Measurements from ENCODE around the gene NEK6.

NEK6 gene

DNA sequence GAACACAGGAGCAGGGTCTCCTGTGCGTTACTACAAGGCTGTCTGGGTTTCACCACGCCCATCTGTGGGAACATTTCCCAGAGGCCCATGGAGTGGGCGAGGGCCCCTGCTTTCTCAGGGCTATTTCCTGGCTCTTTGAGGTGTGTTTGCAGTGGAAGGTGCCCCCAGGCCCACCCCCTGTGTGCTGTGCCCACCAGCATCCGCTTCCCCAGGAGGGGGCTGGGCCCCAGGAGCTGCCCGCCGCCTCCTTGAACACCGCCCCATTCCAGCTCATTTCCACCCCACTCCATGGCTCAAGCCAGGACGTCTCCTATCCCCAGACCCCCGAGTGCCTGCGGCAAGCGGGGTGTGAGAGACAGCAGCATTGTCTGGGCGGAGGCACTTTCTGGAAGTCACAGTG is 70.5 kb downstream of the NEK6 start:
- no peak for DNase-seq

DNA sequence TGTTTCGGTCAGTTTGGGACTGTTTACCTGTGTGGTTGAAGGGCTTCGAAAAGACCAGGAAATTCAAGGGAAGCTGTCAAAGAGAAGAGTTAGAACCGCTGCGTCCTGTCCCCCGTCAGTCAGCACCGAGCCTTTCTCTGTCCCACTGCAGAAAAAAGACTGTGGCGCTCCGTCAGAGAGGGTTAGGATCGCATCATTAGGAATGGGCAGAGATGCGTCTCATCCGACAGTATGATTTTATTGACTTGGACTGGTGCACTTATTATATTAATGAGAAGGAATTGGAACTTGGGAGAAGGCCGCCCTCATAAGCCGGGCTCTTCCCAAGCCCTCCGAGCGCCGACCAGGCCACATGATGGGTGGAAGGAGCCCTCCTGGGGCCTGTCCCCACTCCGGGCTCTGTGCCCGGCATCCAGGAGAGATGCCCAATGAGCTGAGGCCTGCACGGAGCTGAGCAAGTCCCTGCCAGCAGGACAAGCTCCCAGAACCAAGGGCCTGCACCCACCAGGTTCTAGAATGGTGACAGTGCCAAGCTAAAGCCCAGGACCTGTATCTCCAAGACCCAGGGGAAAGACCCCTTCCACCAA is 71.5 kb downstream of the NEK6 start:
- no peak for DNase-seq

DNA sequence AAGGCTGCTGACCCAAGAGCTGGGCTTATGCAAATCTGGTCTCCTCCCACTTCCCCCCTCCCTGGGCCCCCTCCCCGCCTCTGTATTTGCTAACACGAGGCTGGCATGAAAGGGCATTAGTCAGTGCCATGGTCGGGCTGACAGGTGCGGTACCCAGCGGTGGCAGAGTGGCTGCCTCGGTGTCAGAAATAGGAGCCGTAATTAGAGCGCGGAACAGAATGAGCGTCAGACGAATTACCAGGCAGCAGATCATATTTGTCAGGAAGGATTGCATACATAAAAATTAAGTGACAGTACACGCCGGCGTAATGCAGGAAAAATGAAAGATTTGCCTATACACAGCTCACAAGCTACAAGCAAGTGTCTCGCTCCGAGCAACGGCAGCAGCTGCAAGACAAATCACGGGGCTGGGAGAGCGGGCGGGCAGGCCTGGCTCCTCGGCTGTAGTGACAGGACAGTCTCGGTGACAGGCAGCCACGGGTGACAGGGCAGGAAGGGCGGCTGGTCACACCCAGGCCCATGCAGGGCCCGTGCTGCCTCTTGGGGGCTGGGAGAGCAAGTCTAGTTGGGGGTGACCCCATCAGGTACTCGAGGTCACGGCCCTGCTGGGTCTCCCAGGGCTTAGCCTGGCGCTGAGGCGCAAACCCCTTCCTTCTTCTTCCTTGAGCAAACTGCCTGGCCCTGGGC is 72.4 kb downstream of the NEK6 start:
- DNase-seq, result no peak

DNA sequence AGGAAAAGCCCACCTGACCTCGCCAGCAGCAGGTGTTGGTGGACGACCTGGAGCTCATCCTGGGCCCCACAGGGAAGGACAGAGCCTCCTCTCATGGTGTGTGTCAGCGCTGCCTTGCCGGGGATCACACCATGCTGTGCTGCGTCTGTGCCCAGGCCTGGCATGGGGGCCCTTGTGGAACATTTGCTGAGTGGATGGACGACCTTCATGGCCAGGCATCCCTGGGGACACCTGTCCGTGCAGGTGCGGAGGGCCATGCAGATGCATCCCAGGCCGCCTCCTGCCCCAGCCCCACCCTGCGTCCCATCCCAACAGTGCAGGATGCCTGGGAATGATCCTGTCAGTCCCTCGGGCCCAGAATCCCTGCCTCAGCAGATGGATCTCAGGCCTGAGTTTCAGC is 73.8 kb downstream of the NEK6 start:
- DNase-seq, result no peak

DNA sequence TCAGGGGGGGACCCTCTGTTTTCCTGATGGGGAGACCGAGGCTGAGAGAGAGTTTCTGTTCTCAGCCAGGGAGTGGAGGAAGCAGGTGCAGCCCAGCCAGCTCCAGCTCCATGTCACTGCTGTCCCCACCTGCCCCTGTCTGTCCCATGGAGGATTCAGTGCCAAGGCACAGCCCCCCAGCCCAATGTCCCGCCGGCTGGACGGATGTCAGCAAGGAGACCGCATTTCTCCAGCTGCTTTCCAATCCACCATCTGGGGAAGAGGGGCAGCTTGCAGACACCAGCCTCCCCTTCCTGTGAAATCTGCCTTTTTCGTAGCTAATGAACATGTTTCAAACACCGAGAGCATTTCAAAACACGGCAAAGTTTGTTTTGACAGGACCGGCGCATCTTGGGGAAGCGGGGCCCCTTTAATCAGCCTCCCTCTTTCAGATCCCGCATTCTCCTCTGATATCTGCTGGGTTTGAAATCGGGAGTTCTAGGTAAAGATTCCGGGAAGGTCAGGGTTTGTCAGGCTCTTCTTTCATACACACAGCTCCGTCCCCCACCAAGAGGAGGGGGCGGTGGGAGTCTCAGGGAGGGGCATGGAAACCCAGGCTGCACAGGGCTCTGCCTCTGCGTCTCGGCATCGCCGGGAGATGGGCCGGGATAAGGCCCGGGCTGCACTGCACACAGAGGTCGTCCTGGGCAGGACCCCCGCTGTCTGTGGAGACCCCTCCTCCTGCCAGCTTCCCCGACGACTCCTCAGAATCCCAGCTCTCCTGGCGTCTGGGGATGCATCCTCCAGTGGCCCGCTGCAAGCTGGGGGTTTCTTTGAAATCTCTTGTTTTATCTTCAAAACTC is 74.8 kb downstream of the NEK6 start:
- DNase-seq, result no peak

DNA sequence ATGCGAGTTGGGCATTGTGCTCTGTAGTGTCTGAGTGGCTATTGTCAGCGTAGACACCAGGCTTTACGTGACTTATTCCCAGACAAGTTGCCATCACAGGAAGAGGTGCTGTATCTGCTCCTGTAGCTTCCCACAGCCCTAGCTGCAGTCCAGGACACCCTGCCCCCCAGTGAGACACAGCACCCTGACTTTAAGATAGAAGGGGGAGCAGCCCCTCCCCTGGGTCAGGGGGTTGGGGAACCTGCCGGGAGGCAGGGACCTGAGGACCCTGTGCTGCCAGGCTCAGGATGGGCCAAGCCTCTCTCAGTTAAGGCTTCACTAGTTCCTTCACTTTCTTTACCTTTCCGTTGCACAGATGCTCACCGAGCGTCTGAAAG is 75.4 kb downstream of the NEK6 start:
- DNase-seq, result no peak

DNA sequence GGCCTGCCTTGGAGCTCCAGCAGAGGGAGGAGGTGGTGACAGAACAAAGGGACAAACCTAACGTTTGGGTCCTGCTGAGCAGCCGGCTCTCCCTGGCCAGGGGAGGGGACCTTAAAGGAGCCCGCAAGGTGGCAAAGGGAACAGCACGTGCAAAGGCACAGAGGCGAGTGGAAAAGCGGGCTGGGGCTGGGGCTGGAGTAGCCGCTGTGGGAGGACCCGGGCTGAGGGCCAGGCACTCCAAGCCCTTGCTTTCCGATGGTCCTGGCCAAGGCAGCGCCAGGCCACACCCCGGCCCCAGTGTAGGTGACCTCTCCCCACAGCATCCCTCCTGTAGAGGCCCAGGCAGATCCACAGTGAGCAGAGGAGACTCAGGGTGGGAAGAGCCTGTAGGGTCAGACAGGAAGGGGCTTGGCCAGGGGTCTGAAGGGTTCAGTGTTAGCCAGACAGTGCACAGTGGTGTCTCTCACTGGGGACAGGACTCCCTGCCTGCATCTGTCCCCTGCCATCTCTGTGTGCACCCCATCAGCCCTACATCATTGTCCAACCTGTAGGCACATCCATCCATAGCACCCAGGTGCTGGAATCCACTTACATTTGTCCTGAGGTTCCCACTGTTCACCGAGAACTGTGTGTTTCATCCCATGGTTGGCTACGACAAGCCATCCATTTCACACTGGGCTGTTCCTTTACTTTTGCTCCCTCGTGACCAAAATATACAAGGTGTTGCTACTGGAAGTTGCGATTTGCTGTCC is 77.0 kb downstream of the NEK6 start:
- no peak for DNase-seq

DNA sequence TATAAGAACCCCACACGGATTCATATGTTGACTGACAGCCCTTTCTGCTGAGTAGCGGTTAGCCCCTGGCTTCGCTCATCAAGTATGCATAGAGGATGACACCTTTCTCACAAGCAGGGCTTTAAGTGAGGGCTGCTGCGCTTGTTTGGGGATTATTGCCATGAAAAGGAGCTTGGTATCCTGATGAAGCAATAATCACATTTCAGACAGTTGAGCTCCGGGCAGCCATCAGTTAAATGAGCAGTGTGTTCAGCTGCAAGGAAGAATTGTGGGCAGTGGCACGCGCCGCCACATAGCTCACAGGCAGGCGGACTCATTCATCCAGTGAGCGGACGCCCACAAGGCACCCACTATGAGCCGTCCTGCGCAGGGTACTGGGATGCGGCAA is 77.6 kb downstream of the NEK6 start:
- DNase-seq, result no peak

DNA sequence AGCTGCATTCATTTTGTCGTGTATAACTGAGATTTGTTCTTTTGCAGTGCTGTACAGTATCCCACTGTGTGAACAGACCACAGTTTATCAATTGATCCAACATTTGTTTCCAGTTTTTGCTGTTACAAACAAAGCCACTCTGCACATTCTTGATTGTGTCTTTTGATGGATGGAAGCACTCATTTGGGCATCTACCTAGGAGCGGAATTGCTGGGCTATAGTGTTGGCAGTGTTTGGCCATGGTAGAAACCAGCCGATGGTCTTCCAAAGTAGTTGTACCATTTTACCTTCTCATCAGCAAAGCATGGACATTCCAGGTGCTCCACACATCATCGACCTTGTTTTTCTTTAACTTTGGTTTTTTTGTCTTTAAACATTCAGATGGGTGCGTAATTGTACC is 79.8 kb downstream of the NEK6 start:
- DNase-seq, result no peak

DNA sequence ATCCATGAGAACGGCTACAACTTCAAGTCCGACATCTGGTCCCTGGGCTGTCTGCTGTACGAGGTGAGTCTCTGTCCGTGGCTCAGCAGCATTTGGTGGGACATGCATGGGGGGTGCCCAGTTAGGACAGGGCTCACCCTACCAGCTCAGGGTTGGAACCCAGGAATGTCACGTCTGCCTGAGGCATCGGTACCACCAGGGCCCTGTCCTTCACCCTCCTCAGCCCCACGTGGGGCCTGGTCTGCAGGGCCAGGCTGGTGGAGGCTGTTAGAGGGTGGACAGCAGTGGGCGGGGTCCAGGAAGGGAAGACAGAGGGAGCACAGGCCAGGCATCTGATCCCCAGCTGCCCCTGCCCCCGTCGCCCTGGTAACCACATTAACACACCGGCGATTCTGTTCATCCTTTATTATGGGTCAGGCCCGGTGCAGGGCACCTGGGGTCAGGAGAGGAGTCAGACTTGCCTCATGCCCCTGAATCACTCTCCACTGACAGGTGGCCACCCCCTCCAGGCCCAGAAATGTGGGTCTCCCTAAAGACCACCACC is 81.9 kb downstream of the NEK6 start:
- no peak for DNase-seq

DNA sequence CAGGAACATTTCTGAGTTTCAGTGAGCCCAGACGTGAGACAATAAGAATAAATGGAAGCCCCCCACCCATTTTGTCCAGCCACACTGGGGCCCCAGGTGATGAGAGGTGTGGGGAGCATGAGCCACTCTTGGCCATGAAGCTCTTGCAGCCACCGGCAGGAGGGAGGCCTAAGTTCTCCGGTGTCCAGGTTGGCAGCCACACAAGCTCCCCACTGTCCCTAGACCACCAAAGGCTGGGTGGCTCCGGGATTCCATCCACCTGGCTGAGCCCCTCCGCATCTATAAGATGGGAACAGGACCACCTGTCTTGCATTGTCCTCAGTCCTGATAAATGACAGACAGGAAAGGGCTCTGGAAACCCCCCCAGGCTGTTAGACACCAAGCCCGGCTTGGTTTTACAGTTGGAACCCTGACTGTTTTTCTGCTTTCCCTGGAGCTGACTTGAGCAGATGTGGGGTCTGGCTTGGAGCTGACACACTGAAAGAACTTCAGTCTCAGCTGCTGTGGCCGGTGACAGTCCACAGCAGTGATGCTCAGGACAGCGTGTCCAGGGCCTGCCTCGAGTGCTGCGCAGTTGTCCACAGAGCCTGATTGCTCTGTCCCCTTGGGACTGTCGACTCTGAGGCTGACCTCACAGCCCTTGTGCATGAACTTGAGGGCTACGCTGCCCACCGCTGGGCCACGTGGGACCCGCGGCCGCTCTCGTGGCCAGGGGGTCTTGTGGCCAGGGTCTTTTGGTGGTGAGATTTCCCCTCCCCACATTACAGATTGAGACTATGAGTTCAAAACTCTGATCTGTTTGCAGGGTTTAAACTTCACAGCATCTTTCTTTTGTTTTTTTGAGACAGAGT is 82.7 kb downstream of the NEK6 start:
- no peak for DNase-seq

DNA sequence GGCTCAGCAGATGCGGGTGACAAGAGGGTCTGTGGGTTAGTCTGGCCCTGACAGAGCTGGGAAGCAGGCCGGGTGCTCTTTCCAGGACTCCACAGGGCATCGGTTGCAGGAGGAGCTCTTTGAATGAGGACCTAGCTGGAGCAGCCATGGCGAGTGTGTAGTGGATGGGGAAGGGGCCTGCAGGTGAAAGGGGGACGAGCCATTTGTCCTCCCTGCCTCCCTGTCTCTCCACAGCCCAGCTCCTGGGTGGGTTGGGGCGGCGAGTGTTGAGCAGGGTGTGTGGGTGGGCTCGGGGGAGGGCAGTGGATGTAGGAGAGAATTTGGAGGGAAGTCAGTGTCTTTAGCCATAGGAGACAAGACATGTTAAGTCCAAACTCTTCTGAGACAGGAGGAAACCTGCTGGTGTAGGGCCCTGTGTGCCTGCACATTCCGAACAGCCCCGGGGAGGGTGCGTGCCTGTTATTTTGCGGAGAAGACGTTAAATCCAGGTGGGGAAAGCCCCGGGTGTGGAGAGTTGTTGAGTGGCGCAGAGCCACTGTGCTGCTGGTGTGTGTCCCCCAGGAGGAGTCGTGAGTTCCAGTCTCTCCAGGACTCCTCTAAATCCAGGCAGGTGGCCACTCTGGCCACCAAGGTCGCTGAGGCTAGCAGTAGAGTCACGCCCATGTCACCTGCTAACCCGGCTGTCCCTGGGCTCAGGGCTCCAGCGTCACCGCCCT is 83.9 kb downstream of the NEK6 start:
- no peak for DNase-seq

DNA sequence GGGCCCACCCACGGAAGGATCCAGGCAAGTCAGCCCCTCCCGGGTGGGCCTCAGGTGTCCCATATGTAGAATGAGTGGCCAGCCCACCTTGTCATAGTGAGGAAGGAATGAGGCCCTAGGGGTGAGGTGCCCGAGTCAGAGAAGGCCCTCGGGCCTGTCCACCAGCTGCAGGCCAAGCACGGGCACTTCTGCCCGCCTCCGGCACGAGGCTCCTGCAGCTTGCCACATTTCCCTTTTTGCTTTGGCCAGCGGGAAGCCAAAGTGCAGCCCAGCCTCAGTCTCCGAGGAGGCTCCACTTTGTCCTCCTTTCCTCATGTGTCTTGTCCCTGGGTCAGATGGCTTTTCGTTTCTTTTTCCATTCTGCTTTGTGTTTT is 84.6 kb downstream of the NEK6 start:
- no peak for DNase-seq

DNA sequence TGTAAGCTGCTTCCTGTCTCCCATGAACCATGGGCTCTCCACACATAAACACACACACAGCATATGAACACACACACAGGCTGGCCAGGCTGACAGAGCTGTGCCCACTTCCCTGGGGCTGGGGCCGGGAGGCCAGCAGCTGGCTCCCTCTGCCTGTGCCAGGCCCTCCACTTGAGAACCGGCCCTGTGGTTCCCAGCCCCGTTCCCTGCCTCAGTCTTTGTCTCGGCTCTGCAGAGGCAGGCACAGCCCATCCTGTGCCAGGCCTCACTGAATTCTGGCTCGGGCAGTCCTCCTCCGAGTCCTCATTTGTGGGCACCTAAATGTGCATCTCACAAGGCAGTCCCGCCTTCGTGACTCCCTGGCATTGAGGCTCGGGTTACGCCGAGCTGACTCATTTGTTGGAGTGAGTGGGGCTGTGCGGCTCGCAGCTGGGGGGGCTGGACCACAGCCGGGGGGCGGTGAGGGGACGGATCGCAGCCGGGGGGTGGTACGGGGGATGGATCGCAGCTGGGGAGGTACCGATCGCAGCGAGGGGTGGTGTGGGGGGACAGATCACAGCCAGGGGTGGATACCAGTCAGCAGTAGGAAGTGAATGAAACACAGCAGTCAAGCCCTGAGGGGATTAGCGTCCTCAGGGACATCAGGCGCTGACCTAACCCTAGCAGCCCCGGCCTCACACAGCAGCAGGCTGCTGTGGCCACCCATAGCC is 85.2 kb downstream of the NEK6 start:
- DNase-seq, result no peak

DNA sequence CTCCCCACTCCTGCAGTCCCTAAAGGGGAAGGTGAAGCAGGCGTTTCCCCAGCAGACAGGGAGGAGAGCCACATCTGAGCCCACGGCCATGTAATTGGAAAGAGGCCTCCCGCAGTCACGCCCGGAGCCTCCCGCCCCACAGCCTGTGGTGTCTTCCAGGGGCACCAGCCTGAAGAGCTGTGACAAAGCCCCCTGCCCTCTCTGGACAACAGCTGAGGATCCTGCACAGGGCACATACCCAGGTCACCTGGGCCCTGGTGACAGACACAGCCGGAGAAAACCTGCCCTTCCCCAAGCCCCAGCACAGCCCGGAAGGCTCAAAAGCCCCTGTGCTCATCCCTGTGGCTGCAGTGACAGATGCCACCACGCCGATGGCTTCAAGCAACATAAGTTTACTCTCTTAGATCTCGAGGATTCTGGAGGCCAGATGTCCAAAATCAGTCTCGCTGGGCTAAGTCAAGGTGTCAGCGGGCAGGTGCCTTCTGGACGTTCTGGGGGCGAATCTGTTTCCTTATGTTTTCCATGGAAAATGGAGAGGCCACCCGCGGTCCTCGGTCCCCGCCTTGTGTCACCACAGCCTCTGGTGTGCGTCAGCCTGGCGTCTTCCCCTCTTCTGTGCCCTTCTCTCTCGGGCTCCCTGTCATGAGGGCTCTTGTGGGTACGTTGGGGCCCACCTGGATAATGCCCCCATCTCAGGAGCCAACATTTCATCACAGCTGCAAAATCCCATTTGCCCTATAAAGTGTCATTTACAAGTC is 86.0 kb downstream of the NEK6 start:
- DNase-seq, result no peak

DNA sequence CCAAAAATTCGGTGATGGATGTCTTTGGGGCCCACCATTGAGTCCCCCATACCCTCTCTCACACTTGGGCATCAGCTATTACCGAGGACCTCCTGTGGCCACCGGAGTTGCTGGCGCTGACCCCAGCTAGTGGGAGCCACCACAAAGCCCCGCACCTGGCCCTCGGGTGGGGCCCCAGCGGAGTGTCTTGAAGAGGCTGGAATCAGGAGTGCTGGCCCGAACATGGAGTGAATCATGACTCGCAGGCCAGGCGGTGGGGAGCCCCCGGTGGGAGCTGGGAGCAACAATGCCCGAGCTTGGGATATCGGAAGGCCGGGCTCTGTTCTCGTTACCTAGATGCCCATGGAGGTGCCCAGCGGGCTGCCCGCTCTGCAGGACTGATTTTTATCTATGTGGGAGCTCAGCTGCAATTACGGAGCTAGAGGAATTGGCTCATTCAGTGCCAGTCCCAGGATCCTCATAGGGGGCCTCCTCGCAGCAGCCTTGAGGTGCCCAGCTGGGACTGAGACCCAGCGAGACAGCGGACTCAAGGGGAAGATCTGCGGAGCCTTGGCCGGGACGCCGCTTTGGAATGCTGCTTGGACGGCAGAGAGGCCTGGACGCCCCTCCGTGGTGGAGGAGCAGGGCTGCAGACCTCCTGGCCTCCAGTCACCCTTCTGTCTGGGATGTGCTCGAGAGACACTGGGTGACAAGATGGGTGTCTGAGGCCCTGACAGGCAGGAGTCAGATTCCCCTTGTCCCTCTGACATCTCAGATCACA is 86.7 kb downstream of the NEK6 start:
- DNase-seq, result no peak

DNA sequence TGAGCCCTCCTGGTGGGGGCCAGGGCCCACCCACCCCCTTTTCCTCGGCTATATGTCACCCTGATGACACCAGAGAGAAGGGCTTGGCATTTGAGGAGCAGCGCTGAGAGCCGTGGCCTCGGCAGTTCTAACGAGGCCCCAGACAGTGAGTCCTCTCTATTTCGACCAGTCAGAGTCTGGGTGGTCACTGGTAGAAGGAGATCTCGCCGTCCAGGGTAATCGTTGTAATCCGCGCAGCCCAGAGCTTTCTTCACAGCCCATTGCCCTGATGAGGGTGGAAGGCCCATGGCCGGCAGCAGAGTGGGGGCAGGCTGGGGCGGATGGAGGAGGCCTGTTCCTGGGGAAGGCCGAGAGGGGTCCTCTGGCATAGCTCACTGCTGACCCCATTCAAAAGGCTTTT is 87.3 kb downstream of the NEK6 start:
- no peak for DNase-seq

DNA sequence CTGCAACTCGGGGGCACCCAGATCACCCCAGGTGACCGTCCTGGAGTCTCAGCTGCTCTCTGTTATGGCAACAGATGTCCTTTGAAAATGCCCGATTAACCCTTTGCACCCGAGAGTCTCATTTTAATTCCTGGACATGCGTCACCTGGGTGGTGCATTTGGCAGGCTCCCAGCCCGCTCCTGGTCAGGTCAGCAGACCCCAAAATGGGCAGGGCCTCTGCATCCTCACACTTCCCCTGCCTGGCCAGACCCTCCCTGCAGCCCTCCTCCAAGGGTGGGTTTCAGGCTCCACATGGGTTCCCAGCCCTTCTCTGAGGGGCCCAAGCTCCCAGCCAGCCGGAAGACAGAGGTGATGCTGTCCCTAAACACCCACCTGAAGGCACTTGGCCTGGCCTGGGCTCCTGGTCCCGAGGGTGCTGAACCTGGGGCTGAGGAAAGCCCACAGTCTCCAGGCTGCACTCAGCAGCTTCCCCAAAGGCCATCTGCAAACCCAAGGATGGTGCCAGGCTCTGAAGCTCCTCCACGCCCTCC is 88.1 kb downstream of the NEK6 start:
- no peak for DNase-seq

Measured in NCI-H510A (cell line).